ENCODE results near the gene PRR5. TPM values are rescaled to one million over a fixed set of nuclear protein-coding genes. Genes with fewer than 3 reads are reported as not detected.
"Not testable (repeated sequence)": the region's sequence is repeated elsewhere in the genome, so short reads cannot be mapped to it uniquely, and the experiment has no call there.

The PRR5 gene
- polyA plus RNA-seq, 3 donors: 19.3 to 38.2 (median 35.3) TPM

GRCh38 chr22:44738347-44738715 is 36.3 kb downstream of the PRR5 start:
- DNase-seq (ENCODE audit: extremely low read depth in 1 of 11, low read depth in 9 of 11, low spot score in 4 of 11): no peak

- no peak for DNase-seq (ENCODE audit: extremely low read depth in 1 of 11, low read depth in 9 of 11, low spot score in 4 of 11)
Observed at GRCh38 chr22:44739024-44739423, 37.0 kb downstream of the PRR5 start.

- DNase-seq (ENCODE audit: extremely low read depth in 1 of 11, low read depth in 9 of 11, low spot score in 4 of 11): not testable (repeated sequence)
Observed at GRCh38 chr22:44739666-44740065, 37.7 kb downstream of the PRR5 start.

GRCh38 chr22:44740307-44740706 is 38.3 kb downstream of the PRR5 start:
- no peak for DNase-seq (ENCODE audit: extremely low read depth in 1 of 11, low read depth in 9 of 11, low spot score in 4 of 11)

- DNase-seq (ENCODE audit: extremely low read depth in 1 of 11, low read depth in 9 of 11, low spot score in 4 of 11): no peak
Observed at GRCh38 chr22:44741929-44742328, 39.9 kb downstream of the PRR5 start.

- DNase-seq (ENCODE audit: extremely low read depth in 1 of 11, low read depth in 9 of 11, low spot score in 4 of 11): no peak
Observed at GRCh38 chr22:44743247-44743646, 41.2 kb downstream of the PRR5 start.

- DNase-seq (ENCODE audit: extremely low read depth in 1 of 11, low read depth in 9 of 11, low spot score in 4 of 11): no peak
Observed at GRCh38 chr22:44743804-44744211, 41.8 kb downstream of the PRR5 start.

- no peak for DNase-seq (ENCODE audit: extremely low read depth in 1 of 11, low read depth in 9 of 11, low spot score in 4 of 11)
Observed at GRCh38 chr22:44745853-44746789, 44.1 kb downstream of the PRR5 start.

GRCh38 chr22:44747784-44748127 is 45.8 kb downstream of the PRR5 start:
- not testable (repeated sequence) for DNase-seq (ENCODE audit: extremely low read depth in 1 of 11, low read depth in 9 of 11, low spot score in 4 of 11)

GRCh38 chr22:44748524-44748923 is 46.5 kb downstream of the PRR5 start:
- no peak for DNase-seq (ENCODE audit: extremely low read depth in 1 of 11, low read depth in 9 of 11, low spot score in 4 of 11)

- no peak for DNase-seq (ENCODE audit: extremely low read depth in 1 of 11, low read depth in 9 of 11, low spot score in 4 of 11)
Observed at GRCh38 chr22:44750481-44750880, 48.5 kb downstream of the PRR5 start.

GRCh38 chr22:44752285-44753188 is 50.5 kb downstream of the PRR5 start, which contains the start of gene ARHGAP8:
TSS of gene ARHGAP8 (plus strand) at chr22:44752575. CDS start at chr22:44786528, 33,953 bp downstream.
- no peak for DNase-seq (ENCODE audit: extremely low read depth in 1 of 11, low read depth in 9 of 11, low spot score in 4 of 11)

- peak in 2 of 11 donors; percentile 65 to 81 for DNase-seq (ENCODE audit: extremely low read depth in 1 of 11, low read depth in 9 of 11, low spot score in 4 of 11)
Observed at GRCh38 chr22:44753189-44754042, 51.4 kb downstream of the PRR5 start.

GRCh38 chr22:44754998-44755397 is 53.0 kb downstream of the PRR5 start:
- no peak for DNase-seq (ENCODE audit: extremely low read depth in 1 of 11, low read depth in 9 of 11, low spot score in 4 of 11)

GRCh38 chr22:44755417-44755816 is 53.4 kb downstream of the PRR5 start:
- no peak for DNase-seq (ENCODE audit: extremely low read depth in 1 of 11, low read depth in 9 of 11, low spot score in 4 of 11)

GRCh38 chr22:44755956-44756361 is 54.0 kb downstream of the PRR5 start:
- peak in 1 of 11 donors; percentile 68 for DNase-seq (ENCODE audit: extremely low read depth in 1 of 11, low read depth in 9 of 11, low spot score in 4 of 11)

GRCh38 chr22:44758344-44758973 is 56.5 kb downstream of the PRR5 start:
- no peak for DNase-seq (ENCODE audit: extremely low read depth in 1 of 11, low read depth in 9 of 11, low spot score in 4 of 11)

- DNase-seq (ENCODE audit: extremely low read depth in 1 of 11, low read depth in 9 of 11, low spot score in 4 of 11): no peak
Observed at GRCh38 chr22:44759001-44759400, 57.0 kb downstream of the PRR5 start.
